HG02571 (cell line): Measurements from ENCODE around the gene GSC2.

ENCODE experiments used
- ATAC-seq: cut with Tn5 transposase; IDR thresholded peaks from one replicate; pipeline ENCODE4 v1.9.1; 2021; ENCODE audit warnings: mild to moderate bottlenecking, moderate library complexity; ENCODE audit not compliant: unreplicated experiment

Gene GSC2

GRCh38 chr22:19103880-19104821 is 45.9 kb downstream of the GSC2 start:
- ATAC-seq: no peak

GRCh38 chr22:19098157-19098556 is 51.9 kb downstream of the GSC2 start:
- ATAC-seq: no peak

- ATAC-seq: no peak
These were observed 52.6 kb downstream of the GSC2 start for GRCh38 chr22:19097518-19097917.
